Peyer's patch (tissue), 4 donors: ENCODE data around the gene TAB3. TPM values are rescaled to one million over a fixed set of nuclear protein-coding genes. Genes with fewer than 3 reads are reported as not detected.

ENCODE experiments used
- DNase-seq, 3 donors: peaks; one replicate each; pipeline ENCODE4 v3.0.0-alpha.2; 2017 to 2019
- H3K27ac ChIP-seq, 4 donors: fragments of 200-600 bp; sonication (generic); one replicate each; pipeline ENCODE4 v1.5.1; 2016 to 2019
- H3K27me3 ChIP-seq, 2 donors: fragments of 200-600 bp; sonication (generic); one replicate each; pipeline ENCODE4 v1.5.1; 2019
- H3K36me3 ChIP-seq, 3 donors: fragments of 200-600 bp; sonication (generic); one replicate each; pipeline ENCODE4 v1.5.1; 2016 to 2019
- H3K4me1 ChIP-seq, 4 donors: fragments of 200-600 bp; sonication (generic); one replicate each; pipeline ENCODE4 v1.5.1; 2016 to 2019
- H3K4me3 ChIP-seq, 4 donors: fragments of 200-600 bp; sonication (generic); 1 replicate in 3 of 4; 2 replicates in 1 of 4; pipeline ENCODE4 v1.5.1; 2016 to 2019; ENCODE audit warnings: mild to moderate bottlenecking in 1 of 4
- H3K9me3 ChIP-seq, 4 donors: fragments of 200-600 bp; sonication (generic); one replicate each; pipeline ENCODE4 v1.5.1; 2016 to 2019; ENCODE audit warnings: mild to moderate bottlenecking in 1 of 4
- POLR2A ChIP-seq, 2 donors: fragments of 450-650 bp; IDR thresholded peaks; one replicate each; pipeline ENCODE4 v1.5.1; 2017; ENCODE audit warnings: antibody characterized with exemption in 2 of 2, mild to moderate bottlenecking in 2 of 2, moderate library complexity in 2 of 2
- total RNA-seq, 4 donors: library from RNA; depleted of rRNA; stranded (reverse); fragments of >200 nt; gene quantifications; one replicate each; pipeline ENCODE4 v1.1.0, GENCODE V29; 2016
- TF ChIP-seq, protein P1 (sequence below), 6 experiments: fragments of 450-650 bp in 4 of 6; fragments of 200-600 bp in 2 of 6; sonication (generic) in 1 of 6; IDR thresholded peaks; one replicate each; pipeline ENCODE4 v1.5.1; 2017 to 2019; ENCODE audit warnings: antibody characterized with exemption in 6 of 6, mild to moderate bottlenecking in 3 of 6, moderate library complexity in 1 of 6

Gene TAB3
- total RNA-seq, 4 donors from 2014 or later, result 26.1 to 34.7 (median 27.0) TPM

DNA sequence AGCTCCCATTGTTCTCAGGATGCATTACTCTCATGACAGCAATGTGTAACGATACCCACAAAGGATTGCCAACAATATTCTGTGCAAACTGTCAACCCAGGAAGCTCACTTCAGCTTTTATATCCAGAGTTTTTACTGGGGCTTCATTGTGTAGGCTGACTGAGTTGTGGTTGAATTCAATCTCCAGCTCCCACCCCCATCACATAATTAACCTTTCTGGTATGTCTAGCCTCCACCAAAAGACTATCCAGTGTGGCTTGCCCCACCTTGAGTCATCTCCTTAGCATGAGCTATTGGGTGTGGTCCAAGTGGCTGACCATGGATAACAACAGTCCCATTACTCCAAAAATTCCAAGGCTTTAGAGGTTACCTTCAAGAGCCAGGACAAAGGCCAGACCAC lies 17.7 kb upstream of the TAB3 start:
- Histone ChIP-seq H3K36me3 (no peaks in the 10 kb centered on the region), H3K9me3 (no peaks in the 10 kb centered on the region), H3K4me1 (no peaks in the 10 kb centered on the region), H3K27ac (no peak overlapping the region), H3K27me3 (no peaks in the 10 kb centered on the region), H3K4me3 (no peak overlapping the region)
- TF ChIP-seq, protein P1, sequence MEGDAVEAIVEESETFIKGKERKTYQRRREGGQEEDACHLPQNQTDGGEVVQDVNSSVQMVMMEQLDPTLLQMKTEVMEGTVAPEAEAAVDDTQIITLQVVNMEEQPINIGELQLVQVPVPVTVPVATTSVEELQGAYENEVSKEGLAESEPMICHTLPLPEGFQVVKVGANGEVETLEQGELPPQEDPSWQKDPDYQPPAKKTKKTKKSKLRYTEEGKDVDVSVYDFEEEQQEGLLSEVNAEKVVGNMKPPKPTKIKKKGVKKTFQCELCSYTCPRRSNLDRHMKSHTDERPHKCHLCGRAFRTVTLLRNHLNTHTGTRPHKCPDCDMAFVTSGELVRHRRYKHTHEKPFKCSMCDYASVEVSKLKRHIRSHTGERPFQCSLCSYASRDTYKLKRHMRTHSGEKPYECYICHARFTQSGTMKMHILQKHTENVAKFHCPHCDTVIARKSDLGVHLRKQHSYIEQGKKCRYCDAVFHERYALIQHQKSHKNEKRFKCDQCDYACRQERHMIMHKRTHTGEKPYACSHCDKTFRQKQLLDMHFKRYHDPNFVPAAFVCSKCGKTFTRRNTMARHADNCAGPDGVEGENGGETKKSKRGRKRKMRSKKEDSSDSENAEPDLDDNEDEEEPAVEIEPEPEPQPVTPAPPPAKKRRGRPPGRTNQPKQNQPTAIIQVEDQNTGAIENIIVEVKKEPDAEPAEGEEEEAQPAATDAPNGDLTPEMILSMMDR (IDR thresholded peaks at IDR 0.05), result no peak
- no peak for TF ChIP-seq POLR2A (IDR thresholded peaks at IDR 0.05)
- DNase-seq, result no peak

DNA sequence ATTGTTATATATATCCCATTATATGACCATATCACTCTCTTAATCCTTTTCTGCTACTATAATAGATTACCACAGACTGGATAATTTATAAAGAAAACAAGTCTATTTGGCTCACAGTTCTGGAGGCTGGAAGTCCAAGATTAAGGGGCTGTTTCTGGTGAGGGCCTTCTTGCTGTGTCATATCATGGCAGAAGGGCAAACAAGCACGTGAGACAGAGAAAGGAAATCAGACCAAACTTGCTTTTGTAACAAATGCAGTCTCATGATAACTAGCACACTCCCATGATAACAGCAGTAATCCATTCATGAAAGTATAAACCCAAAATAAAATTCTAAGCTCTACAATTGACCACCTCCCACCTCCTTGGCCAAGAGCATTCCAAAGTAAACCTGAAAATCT lies 16.3 kb upstream of the TAB3 start:
- H3K9me3 ChIP-seq, result no peaks in the 10 kb centered on the region
- no peak overlapping the region for H3K4me3 ChIP-seq
- H3K27ac ChIP-seq, result no peak overlapping the region
- H3K27me3 ChIP-seq, result no peaks in the 10 kb centered on the region
- H3K36me3 ChIP-seq, result no peaks in the 10 kb centered on the region
- DNase-seq, result no peak
- TF ChIP-seq, protein P1 (IDR thresholded peaks at IDR 0.05), result no peak
- no peak for TF ChIP-seq POLR2A (IDR thresholded peaks at IDR 0.05)
- H3K4me1 ChIP-seq, result no peaks in the 10 kb centered on the region

DNA sequence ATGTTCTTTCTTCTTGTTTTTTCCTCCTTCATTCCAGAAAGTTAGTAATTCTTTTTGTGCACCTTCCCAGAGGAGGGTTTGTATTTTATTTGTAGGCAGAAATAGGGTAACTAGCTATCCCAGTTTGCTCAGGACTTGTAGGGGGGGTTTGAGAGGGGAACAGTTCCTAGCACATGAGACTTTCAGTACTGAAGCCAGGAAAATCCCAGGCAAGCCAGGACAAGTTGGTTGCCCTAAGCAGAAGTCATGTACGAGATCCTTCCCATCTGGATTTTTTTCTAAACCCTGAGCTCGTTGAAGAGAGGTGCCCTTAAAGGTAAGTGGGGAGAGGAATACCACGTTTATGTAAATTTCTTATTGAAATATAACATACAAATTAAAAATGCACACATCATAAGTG lies 15.6 kb upstream of the TAB3 start:
- H3K4me3 ChIP-seq, result no peak overlapping the region
- H3K4me1 ChIP-seq, result no peaks in the 10 kb centered on the region
- DNase-seq, result no peak
- H3K27ac ChIP-seq, result no peak overlapping the region
- H3K27me3 ChIP-seq, result no peaks in the 10 kb centered on the region
- H3K9me3 ChIP-seq, result no peaks in the 10 kb centered on the region
- TF ChIP-seq, protein P1 (IDR thresholded peaks at IDR 0.05), result no peak
- TF ChIP-seq POLR2A (IDR thresholded peaks at IDR 0.05), result no peak
- H3K36me3 ChIP-seq, result no peaks in the 10 kb centered on the region

DNA sequence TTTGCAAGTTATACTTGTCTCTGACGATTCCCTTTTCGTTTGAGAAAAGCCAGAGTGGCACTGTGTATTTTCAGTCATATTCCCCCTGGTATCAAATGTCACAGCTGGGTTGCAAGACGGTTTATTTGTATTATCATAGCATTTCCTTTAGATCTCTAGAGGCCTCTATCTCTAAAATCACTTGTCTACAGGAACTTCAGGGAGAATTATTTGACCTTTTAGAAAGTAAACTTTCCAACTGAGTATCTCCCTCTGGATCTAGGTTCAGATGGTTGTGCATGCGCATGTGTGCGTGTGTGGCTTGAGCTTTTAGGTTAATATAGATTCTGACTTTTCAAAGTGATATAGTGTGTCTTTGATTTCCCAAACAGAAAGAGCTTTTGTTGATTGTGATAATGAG lies 15.1 kb upstream of the TAB3 start:
- Histone ChIP-seq H3K36me3 (no peaks in the 10 kb centered on the region), H3K4me3 (no peak overlapping the region), H3K27me3 (no peaks in the 10 kb centered on the region), H3K27ac (no peak overlapping the region), H3K4me1 (no peaks in the 10 kb centered on the region), H3K9me3 (no peaks in the 10 kb centered on the region)
- TF ChIP-seq, protein P1 (IDR thresholded peaks at IDR 0.05), result no peak
- TF ChIP-seq POLR2A (IDR thresholded peaks at IDR 0.05), result no peak
- DNase-seq, result no peak

DNA sequence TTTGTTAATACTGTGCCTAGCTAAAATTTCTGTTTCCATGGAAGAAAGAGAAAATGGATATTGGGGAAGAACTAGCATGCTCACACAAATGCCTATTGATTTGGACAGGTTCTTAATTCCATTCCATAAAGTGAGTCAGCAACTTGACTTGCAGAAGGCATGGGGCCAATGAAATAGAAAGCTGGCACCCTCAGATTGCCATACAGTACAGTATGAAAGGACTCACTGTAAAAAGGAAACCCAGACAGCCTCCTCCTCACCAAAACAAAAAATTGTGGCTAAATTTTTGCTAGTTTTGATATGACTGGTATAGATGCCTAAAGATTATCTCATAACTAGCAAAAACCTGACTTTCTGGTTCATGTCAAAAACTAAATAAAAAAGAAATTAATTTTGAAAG lies 11.2 kb upstream of the TAB3 start:
- TF ChIP-seq, protein P1 (IDR thresholded peaks at IDR 0.05), result no peak
- no peak for TF ChIP-seq POLR2A (IDR thresholded peaks at IDR 0.05)
- Histone ChIP-seq H3K9me3 (no peaks in the 10 kb centered on the region), H3K4me3 (no peak overlapping the region), H3K27ac (no peak overlapping the region), H3K36me3 (no peaks in the 10 kb centered on the region), H3K27me3 (no peaks in the 10 kb centered on the region), H3K4me1 (no peaks in the 10 kb centered on the region)
- no peak for DNase-seq

DNA sequence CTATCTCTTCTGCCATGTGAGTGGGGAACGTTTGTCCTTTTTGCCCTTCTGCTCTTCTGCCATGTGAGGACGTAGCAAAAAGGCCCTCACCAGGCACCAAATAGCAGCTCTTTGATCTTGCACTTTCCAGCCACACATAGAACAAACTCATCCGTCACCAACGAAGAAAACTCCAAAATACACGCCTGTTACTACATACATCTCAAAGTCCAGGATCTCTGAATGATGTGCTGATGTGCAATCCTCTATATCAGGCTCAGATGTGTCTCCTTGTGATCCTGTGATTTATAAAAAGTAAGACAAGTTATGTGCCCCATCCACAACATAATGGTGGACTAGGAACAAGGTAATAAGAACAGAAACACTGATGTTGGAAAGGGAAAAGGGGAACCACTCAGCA lies 9.8 kb upstream of the TAB3 start:
- no peak overlapping the region for H3K27ac ChIP-seq
- no peaks in the 10 kb centered on the region for H3K9me3 ChIP-seq
- no peak overlapping the region for H3K4me3 ChIP-seq
- no peaks in the 10 kb centered on the region for H3K36me3 ChIP-seq
- TF ChIP-seq, protein P1 (IDR thresholded peaks at IDR 0.05), result no peak
- TF ChIP-seq POLR2A (IDR thresholded peaks at IDR 0.05), result no peak
- no peaks in the 10 kb centered on the region for H3K4me1 ChIP-seq
- no peaks in the 10 kb centered on the region for H3K27me3 ChIP-seq
- DNase-seq, result no peak
